Liver (tissue), 9 donors: ENCODE data around the gene ASPSCR1. TPM values are rescaled to one million over a fixed set of nuclear protein-coding genes. Genes with fewer than 3 reads are reported as not detected.

Experiments used
- DNase-seq: peaks from one replicate; pipeline ENCODE4 v3.0.0-alpha.2; 2017; ENCODE audit warnings: low spot score
- H3K27ac ChIP-seq, 2 donors: one replicate each; pipeline ENCODE4 v1.7.0; 2013; ENCODE audit warnings: inconsistent platforms in 2 of 2, low read length in 2 of 2, control low read depth in 1 of 2, low read depth in 1 of 2, mild to moderate bottlenecking in 1 of 2
- H3K27me3 ChIP-seq, 4 donors: one replicate each; pipeline versions ENCODE4 v1.6.1 to v1.7.0; 2013; ENCODE audit warnings: low read length in 3 of 4, inconsistent platforms in 1 of 4, mild to moderate bottlenecking in 1 of 4, moderate library complexity in 1 of 4; ENCODE audit not compliant: control insufficient read depth in 4 of 4, insufficient read depth in 4 of 4
- H3K36me3 ChIP-seq, 4 donors: one replicate each; pipeline versions ENCODE4 v1.6.1 to v1.7.0; 2013; ENCODE audit warnings: low read length in 3 of 4, mild to moderate bottlenecking in 3 of 4, low read depth in 1 of 4, moderate library complexity in 1 of 4; ENCODE audit not compliant: control insufficient read depth in 4 of 4, insufficient read depth in 3 of 4
- H3K4me1 ChIP-seq, 4 donors: one replicate each; pipeline versions ENCODE4 v1.6.1 to v1.7.0; 2013; ENCODE audit warnings: low read length in 3 of 4, mild to moderate bottlenecking in 3 of 4, moderate library complexity in 1 of 4; ENCODE audit not compliant: control insufficient read depth in 4 of 4, insufficient read depth in 4 of 4
- H3K4me3 ChIP-seq, 3 donors: one replicate each; pipeline versions ENCODE4 v1.6.1 to v1.7.0; 2013; ENCODE audit warnings: low read length in 3 of 3, control low read depth in 1 of 3, low read depth in 1 of 3, mild to moderate bottlenecking in 1 of 3
- H3K9ac ChIP-seq, 2 donors: one replicate each; pipeline ENCODE4 v1.7.0; 2013; ENCODE audit warnings: low read length in 2 of 2, mild to moderate bottlenecking in 2 of 2, moderate library complexity in 2 of 2, control low read depth in 1 of 2, low read depth in 1 of 2
- H3K9me3 ChIP-seq, 4 donors: one replicate each; pipeline versions ENCODE4 v1.6.1 to v1.7.0; 2013; ENCODE audit warnings: low read length in 3 of 4; ENCODE audit not compliant: control insufficient read depth in 4 of 4
- EGR1 ChIP-seq, 2 donors: IDR thresholded peaks; 2 replicates each; pipeline ENCODE4 v1.6.1; 2016 to 2018; ENCODE audit warnings: antibody characterized with exemption in 2 of 2, low read depth in 2 of 2
- FOXA1 ChIP-seq: IDR thresholded peaks from 2 replicates; pipeline ENCODE4 v1.6.1; 2016; ENCODE audit warnings: antibody characterized with exemption
- FOXA2 ChIP-seq: IDR thresholded peaks from 2 replicates; pipeline ENCODE4 v1.6.1; 2016; ENCODE audit warnings: antibody characterized with exemption
- GABPA ChIP-seq, 2 donors: IDR thresholded peaks in 1 of 2; conservative IDR thresholded peaks in 1 of 2; 2 replicates each; pipeline ENCODE4 v1.6.1; 2016; ENCODE audit warnings: antibody characterized with exemption in 2 of 2, mild to moderate bottlenecking in 1 of 2, moderate library complexity in 1 of 2
- HNF4A ChIP-seq, 2 donors: conservative IDR thresholded peaks; 2 replicates each; pipeline ENCODE4 v1.6.1; 2016; ENCODE audit warnings: antibody characterized with exemption in 2 of 2, mild to moderate bottlenecking in 2 of 2
- HNF4G ChIP-seq: IDR thresholded peaks from 2 replicates; pipeline ENCODE4 v1.6.1; 2016; ENCODE audit warnings: antibody characterized with exemption
- RAD21 ChIP-seq, 2 donors: IDR thresholded peaks; 2 replicates each; pipeline ENCODE4 v1.6.1; 2016; ENCODE audit warnings: antibody characterized with exemption in 2 of 2, mild to moderate bottlenecking in 2 of 2
- SP1 ChIP-seq: IDR thresholded peaks from 2 replicates; pipeline ENCODE4 v1.6.1; 2018; ENCODE audit warnings: antibody characterized with exemption, mild to moderate bottlenecking
- WGBS: extraction: QIAGEN DNeasy Blood & Tissue Kit; methylation state at CpG from one replicate; pipeline ENCODE4 v1.1.7; 2013; 5-methylcytosine and 5-hydroxymethylcytosine counted together
- polyA plus RNA-seq, 2 donors: library from polyadenylated mRNA; stranded (reverse) in 1 of 2; unstranded in 1 of 2; fragments of 200-250 nt in 1 of 2; fragments of >200 nt in 1 of 2; fragmentation: Nextera tagmentation in 1 of 2; extraction: Ambion mirVana in 1 of 2; gene quantifications; one replicate each; pipeline versions ENCODE4 v1.2.1 to v1.2.3, GENCODE V29; 2013 to 2015
- total RNA-seq, 2 donors: library from RNA; depleted of rRNA; stranded (reverse); fragments of >200 nt; gene quantifications; one replicate each; pipeline ENCODE4 v1.2.3, GENCODE V29; 2014
- TF ChIP-seq, protein P1 (sequence below): IDR thresholded peaks from 2 replicates; pipeline ENCODE4 v1.6.1; 2016; ENCODE audit warnings: antibody characterized with exemption
- TF ChIP-seq, protein P2 (sequence below): IDR thresholded peaks from 2 replicates; pipeline ENCODE4 v1.6.1; 2016; ENCODE audit warnings: antibody characterized with exemption, mild to moderate bottlenecking
- TF ChIP-seq, protein P3 (sequence below): fragments of 150-350 bp; IDR thresholded peaks from 2 replicates; pipeline ENCODE4 v1.5.1; 2017; ENCODE audit warnings: improper control_type of control experiment, low read depth, low read length; ENCODE audit not compliant: missing input control
- donor health status: healthy.
- donor health status: healthy.
- donor health status: healthy.
- donor health status: healthy.
- donor health status: healthy.

Gene ASPSCR1
- total and polyA plus RNA-seq, 4 donors = 17.8 to 26.2 (median 20.4) TPM

- TF ChIP-seq RAD21 (IDR thresholded peaks at IDR 0.05) (no peak), EGR1 (IDR thresholded peaks at IDR 0.05; ENCODE audit: low read depth in 2 of 2) (no peak), HNF4A (conservative IDR thresholded peaks at IDR 0.05) (no peak)
- no peak overlapping the region for H3K4me3 ChIP-seq
- no peaks in the 10 kb centered on the region for H3K27me3 ChIP-seq
- DNase-seq = no peak
- no peak overlapping the region for H3K9ac ChIP-seq
- H3K9me3 ChIP-seq = no peaks in the 10 kb centered on the region
- no peak overlapping the region for H3K27ac ChIP-seq
- H3K4me1 ChIP-seq = peaks cover 6 to 23% (median 19%) of the 10 kb centered on the region in 4 donors
- WGBS = 90% methylated on average over 16 of the region's 16 CpGs
- peaks cover 6 to 73% (median 30%) of the 10 kb centered on the region in 4 donors for H3K36me3 ChIP-seq
Observed at GRCh38 chr17:82060001-82060380, 82.6 kb downstream of the ASPSCR1 start.

GRCh38 chr17:82060614-82061013 lies 83.2 kb downstream of the ASPSCR1 start:
- H3K9ac ChIP-seq = no peak overlapping the region
- peaks cover 6 to 26% (median 21%) of the 10 kb centered on the region in 4 donors for H3K4me1 ChIP-seq
- H3K27me3 ChIP-seq = no peaks in the 10 kb centered on the region
- no peak overlapping the region for H3K27ac ChIP-seq
- WGBS = 88% methylated on average over 14 of the region's 14 CpGs
- H3K36me3 ChIP-seq = peaks cover 6 to 69% (median 28%) of the 10 kb centered on the region in 4 donors
- TF ChIP-seq GABPA (IDR thresholded peaks at IDR 0.05 in 1 of 2, conservative IDR thresholded peaks at IDR 0.05 in 1 of 2) (no peak), FOXA2 (no peak), RAD21 (IDR thresholded peaks at IDR 0.05) (no peak), FOXA1 (no peak)
- TF ChIP-seq, protein P1, sequence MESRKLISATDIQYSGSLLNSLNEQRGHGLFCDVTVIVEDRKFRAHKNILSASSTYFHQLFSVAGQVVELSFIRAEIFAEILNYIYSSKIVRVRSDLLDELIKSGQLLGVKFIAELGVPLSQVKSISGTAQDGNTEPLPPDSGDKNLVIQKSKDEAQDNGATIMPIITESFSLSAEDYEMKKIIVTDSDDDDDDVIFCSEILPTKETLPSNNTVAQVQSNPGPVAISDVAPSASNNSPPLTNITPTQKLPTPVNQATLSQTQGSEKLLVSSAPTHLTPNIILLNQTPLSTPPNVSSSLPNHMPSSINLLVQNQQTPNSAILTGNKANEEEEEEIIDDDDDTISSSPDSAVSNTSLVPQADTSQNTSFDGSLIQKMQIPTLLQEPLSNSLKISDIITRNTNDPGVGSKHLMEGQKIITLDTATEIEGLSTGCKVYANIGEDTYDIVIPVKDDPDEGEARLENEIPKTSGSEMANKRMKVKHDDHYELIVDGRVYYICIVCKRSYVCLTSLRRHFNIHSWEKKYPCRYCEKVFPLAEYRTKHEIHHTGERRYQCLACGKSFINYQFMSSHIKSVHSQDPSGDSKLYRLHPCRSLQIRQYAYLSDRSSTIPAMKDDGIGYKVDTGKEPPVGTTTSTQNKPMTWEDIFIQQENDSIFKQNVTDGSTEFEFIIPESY = no peak
- TF ChIP-seq, protein P2, sequence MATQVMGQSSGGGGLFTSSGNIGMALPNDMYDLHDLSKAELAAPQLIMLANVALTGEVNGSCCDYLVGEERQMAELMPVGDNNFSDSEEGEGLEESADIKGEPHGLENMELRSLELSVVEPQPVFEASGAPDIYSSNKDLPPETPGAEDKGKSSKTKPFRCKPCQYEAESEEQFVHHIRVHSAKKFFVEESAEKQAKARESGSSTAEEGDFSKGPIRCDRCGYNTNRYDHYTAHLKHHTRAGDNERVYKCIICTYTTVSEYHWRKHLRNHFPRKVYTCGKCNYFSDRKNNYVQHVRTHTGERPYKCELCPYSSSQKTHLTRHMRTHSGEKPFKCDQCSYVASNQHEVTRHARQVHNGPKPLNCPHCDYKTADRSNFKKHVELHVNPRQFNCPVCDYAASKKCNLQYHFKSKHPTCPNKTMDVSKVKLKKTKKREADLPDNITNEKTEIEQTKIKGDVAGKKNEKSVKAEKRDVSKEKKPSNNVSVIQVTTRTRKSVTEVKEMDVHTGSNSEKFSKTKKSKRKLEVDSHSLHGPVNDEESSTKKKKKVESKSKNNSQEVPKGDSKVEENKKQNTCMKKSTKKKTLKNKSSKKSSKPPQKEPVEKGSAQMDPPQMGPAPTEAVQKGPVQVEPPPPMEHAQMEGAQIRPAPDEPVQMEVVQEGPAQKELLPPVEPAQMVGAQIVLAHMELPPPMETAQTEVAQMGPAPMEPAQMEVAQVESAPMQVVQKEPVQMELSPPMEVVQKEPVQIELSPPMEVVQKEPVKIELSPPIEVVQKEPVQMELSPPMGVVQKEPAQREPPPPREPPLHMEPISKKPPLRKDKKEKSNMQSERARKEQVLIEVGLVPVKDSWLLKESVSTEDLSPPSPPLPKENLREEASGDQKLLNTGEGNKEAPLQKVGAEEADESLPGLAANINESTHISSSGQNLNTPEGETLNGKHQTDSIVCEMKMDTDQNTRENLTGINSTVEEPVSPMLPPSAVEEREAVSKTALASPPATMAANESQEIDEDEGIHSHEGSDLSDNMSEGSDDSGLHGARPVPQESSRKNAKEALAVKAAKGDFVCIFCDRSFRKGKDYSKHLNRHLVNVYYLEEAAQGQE = no peak
- H3K9me3 ChIP-seq = no peaks in the 10 kb centered on the region
- no peak overlapping the region for H3K4me3 ChIP-seq
- no peak for DNase-seq

DNA sequence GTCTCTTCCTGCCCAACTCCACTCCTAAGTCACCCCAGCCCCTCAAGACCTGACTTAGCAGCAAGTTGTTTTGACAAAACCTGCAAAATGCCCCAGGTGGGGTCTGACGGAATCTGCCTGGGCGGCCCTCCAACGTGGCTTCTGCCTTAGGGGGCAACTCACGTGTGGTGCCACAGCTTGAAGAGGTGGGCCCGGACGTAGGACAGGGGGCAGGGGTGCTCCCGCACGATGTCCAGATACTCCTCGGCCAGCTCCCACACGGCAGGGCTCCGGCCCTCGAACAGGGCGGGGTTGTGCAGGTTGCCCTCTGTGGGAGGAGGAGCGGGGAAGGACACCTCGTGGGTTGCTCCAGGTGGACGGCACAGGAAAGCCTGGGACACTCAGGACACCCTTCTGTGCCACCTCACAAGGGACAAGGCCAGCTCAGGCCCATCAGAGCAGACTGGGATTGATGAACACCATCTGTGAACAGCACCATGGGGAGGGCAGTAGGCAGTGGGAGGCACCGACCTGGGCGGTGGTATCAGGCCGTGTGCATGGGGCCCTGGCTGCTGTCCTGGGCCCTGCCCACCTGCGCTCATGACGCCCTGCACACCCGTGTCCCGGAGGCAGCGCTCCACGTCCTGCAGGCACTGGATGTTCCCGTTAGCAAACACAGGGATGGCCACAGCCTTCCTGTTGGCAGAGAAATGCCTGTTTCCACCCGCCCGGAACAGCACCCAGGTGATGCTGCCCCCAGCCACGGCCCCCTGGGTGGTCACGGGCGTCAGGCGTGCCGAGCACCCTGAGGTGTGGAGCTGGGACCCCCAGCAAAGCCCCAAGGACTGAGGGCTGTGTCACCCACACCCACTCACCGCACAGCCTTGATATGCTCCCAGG lies 83.9 kb downstream of the ASPSCR1 start:
- TF ChIP-seq, protein P2 = no peak
- no peak for TF ChIP-seq FOXA1
- TF ChIP-seq SP1 = no peak
- TF ChIP-seq, protein P1 = no peak
- no peak for TF ChIP-seq FOXA2
- no peak for TF ChIP-seq HNF4G
- TF ChIP-seq, protein P3, sequence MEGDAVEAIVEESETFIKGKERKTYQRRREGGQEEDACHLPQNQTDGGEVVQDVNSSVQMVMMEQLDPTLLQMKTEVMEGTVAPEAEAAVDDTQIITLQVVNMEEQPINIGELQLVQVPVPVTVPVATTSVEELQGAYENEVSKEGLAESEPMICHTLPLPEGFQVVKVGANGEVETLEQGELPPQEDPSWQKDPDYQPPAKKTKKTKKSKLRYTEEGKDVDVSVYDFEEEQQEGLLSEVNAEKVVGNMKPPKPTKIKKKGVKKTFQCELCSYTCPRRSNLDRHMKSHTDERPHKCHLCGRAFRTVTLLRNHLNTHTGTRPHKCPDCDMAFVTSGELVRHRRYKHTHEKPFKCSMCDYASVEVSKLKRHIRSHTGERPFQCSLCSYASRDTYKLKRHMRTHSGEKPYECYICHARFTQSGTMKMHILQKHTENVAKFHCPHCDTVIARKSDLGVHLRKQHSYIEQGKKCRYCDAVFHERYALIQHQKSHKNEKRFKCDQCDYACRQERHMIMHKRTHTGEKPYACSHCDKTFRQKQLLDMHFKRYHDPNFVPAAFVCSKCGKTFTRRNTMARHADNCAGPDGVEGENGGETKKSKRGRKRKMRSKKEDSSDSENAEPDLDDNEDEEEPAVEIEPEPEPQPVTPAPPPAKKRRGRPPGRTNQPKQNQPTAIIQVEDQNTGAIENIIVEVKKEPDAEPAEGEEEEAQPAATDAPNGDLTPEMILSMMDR = no peak
- peaks cover 6 to 64% (median 24%) of the 10 kb centered on the region in 4 donors for H3K36me3 ChIP-seq
- H3K4me3 ChIP-seq = no peak overlapping the region
- no peaks in the 10 kb centered on the region for H3K27me3 ChIP-seq
- H3K9me3 ChIP-seq = no peaks in the 10 kb centered on the region
- H3K27ac ChIP-seq = no peak overlapping the region
- H3K9ac ChIP-seq = no peak overlapping the region
- H3K4me1 ChIP-seq = peaks cover 8 to 32% (median 24%) of the 10 kb centered on the region in 4 donors
- DNase-seq = no peak
- WGBS = 88% methylated on average over 34 of the region's 34 CpGs
